GM04504 (cell line): Measurements from ENCODE around the gene KCNC1.
A peak's percentile ranks its signal among the peaks of the same experiment; 100 is the strongest.

Source experiments
- DNase-seq: peaks from one replicate; pipeline ENCODE4 v3.0.0-alpha.2; 2012; ENCODE audit warnings: low read depth

KCNC1 gene

GRCh38 chr11:17774232-17775034, 39.9 kb downstream of the KCNC1 start:
- DNase-seq, result no peak

GRCh38 chr11:17775035-17775348, 40.4 kb downstream of the KCNC1 start:
- DNase-seq, result no peak

DNA sequence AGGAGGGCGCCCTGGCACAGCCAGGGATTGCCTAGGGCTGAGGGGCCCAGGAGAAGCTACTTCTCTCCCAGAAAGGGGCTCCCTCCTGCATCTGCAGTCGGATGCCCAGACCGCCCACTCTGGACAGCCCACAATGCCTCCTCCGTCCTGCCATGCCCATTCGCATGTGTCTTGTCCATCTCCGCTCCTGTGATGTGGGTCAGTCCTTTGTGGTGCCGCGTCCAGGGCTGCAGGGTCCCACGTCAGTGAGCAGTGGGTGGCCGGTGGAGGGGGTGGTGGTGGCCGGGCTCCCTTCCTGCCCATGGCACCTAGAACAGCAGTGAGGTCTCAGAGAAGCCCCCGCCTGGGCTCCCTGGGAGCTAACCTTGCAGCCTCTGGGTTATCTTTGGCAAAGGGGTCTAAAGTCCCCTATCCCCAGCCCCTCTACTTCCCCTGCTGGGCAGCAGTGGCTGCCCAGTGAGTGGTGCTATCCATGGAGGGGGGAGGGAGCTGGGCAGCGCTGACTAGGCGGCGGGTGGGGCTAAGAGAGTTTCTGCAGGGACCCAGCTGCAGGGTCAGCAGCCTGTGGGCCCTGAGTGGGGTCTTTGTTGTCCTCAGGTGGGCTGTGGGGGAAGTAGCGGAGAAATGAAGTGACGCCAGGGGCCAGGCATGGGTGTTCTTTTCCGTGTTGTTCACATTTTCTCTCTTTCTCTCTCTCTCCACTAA, 41.1 kb downstream of the KCNC1 start:
- no peak for DNase-seq

- no peak for DNase-seq
These were observed 41.8 kb downstream of the KCNC1 start for GRCh38 chr11:17776212-17776875.

DNA sequence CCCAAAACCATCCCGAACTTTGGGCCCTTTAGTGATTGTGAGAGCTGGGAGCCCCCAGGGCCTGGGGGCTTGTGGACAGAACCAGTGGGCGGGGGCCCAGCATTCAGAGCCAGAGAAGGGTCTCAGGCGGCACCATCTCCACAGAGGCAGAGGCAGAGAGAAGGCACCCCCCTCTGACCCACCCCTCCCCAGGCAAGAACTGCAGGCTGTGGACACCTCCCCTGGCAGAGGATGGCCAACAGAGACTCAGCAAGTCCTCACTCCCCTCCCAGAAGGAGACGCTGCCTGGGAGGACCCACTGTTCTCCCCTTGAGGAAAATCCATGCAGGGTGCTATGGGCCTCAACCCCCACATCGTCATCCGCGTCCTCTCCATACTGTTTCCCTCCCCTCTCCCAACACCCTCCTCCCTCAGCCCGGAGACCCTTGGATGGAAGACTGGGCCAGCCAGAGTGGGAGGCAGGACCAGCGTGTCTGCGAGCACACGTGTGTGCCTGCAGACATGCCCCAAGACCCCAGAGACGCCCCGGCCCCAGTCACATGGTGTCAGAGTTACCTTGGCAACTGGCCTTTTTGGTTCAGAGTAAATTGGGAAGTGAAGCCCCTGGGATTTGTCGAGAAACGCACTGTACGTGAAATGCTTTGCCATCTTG, 42.6 kb downstream of the KCNC1 start:
- DNase-seq, result no peak

DNA sequence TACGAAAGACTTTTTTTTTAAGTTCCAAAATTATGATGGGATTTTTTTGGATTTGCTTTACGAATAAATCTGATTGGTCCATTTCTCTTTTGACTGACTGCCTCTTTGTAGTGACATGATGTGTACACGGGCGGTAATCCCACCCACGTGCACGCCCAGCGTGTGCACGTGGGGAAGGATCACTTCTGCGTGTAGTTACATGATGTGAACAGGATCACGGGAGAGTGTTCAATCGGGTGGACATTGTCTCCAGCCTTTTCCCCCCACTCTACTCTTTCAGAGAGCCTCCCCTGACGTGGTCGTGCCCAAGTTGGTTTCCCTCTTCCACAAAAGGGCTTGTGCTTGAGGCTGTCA, 43.1 kb downstream of the KCNC1 start:
- DNase-seq, result no peak

DNA sequence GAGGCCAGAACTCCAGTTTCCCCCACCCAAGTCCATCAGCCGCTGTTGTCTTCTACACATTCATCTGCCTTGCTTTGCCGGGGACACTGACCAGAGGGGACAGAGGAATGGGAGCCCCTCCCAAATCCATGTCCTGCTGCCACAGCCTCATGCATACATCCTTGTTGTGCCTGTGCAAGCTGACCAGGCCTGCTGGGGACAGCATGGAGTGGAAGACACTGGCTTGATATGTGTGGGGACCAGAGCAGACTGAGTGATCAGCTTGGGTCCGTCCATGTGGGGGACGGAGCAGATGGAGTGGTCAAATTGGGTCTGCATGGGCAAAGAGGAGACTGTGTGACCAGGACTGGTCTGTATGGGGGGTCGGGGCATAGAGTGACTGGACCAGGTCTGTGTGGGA, 43.8 kb downstream of the KCNC1 start:
- no peak for DNase-seq

DNA sequence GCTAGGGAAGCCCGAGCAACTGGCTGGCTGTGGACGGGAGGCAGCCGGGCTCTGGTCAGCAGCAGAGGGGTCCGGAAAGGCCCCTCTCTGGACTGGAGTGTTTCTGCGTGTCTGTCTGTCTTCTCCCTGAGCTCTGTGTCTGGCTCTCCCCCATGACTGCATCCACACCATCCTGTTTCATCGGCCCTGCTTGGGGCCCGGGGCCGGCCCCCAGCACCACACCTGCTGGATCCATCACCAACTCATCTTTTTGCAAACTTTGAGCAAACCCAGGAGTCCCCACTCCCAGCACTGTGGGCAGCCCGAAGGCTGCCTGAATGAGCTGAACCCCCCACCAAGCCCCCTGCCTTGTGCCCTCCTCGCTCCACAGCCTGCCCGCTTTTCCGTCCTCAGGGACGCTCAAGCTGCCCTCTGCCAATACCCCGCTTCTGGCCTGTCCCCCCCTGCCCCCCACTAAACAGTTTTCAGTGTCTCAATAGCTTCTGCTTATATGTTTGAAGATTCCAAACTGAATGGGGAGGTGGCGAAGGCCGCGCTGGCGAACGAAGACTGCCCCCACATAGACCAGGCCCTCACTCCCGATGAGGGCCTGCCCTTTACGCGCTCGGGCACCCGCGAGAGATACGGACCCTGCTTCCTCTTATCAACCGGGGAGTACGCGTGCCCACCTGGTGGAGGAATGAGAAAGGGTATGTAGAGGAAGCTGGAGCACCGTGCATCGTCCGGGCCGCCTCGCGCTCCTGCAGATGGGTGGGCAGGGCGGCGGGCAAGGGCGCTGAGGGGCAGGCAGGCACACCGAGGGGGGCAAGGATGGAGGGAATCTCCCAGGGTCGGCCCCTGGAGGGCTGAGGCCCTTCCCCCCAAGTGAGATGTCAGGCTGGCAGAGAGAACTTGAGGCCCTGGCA, 44.6 kb downstream of the KCNC1 start:
- DNase-seq, result no peak

DNA sequence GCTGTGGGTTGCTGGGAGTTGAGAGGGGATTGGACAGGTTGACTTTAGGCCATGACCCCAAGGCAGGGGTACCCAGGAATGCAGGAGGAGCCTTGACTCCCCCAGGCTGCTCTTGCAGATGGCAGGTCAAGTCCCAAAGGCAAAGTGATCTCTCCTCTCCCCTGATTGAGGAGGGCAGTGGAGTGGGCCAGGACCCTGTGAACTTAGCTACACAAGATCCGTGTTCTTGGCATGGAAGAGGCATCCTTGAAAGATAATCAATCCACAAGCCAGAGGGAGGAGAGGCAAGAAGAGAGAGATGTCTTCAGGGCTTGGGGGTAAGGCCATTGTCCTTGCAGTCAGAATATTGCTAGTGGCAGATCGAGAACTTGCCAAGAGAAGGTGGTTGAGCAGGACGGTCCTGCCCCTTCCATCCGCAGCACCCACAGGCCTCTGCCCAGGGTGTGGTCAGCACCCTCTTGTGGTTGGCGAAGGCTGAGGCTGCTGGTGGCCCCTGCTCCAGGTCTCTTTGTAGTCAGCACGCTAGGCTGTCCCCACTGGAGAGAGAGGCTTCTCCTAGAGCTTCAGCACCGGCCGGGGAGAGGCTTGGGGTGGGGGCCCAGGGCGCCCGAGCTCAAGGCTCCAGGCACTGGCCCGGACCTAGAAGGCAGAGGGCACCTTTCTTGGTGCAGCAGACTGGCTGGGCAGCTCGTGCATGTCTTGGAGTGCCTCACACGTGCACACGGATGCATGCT, 45.4 kb downstream of the KCNC1 start:
- DNase-seq, result no peak

DNA sequence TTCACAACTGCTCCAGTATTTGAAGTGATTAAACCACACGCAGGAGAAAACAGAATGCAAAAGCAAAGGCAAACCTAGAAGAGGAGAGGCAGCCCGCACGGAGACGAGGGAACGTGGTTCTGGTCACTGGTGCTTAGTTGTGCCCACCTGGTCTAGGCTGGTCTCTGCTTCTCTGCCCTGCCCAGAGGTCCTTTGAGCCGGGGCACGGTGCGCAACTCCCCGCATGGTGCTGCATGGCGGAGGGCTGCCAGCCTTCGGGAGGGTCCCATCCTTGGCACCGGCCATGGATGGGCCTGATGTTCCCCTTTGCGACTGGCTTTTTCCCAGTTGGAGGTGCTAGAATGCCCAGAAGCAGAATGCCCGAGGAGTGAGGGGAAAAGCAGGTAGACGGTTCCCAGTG, 46.1 kb downstream of the KCNC1 start:
- no peak for DNase-seq

GRCh38 chr11:17781221-17781620, 46.6 kb downstream of the KCNC1 start:
- DNase-seq, result no peak

DNA sequence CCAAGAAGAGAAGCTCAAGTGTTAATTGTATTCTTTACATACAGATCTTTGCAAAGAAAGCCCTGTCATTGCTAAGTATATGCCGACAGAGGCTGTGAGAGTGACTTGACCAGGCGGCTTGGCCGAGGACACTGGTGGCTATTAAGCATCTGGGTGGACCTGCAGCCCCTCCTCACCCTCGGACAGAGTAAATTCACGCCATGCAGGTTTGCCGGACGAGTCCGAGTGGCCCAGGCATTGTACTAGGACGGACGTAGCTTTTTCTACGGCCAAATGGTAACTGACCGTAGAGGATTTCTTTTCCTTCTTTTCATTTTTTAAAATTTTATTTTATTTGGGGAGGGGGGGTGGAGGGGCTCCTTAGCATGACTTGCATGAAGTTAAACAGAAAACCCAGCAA, 47.0 kb downstream of the KCNC1 start:
- DNase-seq, result no peak

DNA sequence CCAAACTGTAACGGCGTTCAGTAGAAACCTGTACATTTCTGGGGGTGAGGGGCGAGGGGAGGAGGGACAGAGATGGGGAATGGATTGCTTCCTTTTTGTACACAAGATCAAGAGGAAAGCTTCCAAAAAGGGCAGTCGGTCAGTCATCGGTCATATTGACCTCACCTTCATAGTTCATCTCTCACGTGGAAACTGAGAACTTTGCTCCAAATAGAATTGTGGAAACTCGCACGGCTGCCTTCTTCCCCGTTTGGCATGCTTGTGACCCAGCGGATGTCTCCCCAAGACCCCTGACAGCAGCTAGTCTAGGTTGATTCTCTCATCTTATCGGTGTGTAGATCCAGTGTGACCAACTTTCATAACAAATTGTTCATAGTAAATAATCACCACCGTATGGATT, 47.6 kb downstream of the KCNC1 start:
- DNase-seq, result no peak

DNA sequence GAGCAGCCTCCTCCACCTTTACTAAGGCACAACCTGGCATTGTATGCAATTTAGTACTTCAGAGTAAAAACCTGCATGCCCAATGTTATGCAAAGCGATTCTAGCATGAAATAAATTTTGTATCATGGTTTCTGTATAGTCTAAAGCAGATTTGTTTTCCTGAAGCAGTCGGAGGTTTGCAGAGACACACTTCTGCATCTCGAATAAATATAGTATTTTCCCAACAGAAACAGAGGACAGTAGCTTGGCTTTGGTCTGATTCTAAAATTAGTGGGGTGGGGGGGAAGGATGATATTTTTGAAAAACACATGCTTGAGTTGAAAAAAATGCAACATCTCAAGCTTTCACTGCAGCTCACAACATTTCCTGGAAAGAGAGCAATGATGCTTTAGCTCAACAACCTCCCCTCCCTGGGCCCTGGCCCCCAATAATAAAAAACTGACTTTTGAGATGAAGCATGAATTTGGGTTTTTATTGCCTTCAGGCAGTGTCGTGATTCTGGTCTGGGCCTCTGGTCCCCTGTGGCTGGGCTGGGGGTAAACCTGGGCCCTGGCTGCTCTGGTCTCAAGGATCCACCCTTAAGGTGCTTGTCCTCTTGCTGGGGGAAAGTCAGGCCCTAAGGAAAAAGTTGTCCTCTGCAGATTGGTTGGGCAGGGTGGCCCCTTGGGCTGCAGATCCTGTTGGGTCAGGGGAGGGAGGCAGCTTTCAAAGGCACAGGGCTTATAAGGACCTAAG, 48.2 kb downstream of the KCNC1 start:
- DNase-seq, result no peak

DNA sequence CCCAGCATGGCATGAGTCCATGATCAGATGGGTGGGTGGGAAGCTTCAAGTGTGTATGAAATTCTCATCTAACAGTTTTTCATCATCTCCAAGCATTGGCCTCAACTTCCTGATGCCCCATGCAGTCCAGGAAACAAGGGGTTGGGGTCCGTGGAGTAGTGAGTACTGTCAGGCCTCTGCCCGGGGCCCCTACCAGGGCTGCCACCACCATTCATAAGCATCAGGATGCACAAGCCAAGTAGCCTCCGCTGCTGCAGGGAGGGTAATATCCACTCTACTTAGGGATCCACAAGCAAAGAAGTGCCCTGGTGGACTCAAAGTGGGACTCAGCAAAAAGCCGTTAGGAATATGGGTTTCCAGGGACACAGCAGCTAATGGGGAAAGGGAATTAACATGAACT, 49.3 kb downstream of the KCNC1 start:
- DNase-seq, result no peak

DNA sequence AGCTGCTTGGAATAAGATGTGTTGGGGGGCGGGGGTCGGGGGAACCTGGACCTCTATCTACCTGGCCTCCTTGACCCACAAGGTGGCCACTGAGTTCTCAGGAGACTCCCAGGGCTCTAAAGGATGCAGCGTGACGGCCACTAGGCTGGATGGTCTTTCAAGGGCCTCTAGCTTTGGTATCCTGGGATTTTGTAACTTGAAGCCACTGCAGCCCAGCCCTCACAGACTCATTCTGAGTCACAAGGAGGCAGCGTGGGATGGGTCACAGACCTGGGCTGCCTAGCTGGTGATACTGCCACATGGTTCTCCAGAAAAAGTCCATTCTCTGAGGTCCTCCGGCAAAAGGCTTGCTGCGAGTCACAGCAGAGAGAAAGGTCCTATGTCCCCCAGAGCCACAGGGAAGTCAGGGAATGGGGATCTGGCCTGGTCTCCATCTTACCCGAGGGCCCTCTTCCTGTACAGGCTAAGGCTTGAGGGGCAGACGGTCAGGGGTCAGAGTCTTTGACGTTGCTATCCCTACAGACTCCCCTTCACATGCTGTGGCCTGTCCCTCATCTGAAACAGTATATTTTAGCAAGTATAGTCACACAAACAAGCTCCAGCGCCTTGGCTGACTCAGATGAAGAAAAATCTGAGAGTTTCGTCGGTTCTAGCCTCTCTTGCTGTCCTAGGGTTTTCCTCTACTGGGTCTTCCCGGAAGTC, 52.4 kb downstream of the KCNC1 start:
- DNase-seq, result peak; percentile 40

GRCh38 chr11:17788084-17788483, 53.5 kb downstream of the KCNC1 start:
- no peak for DNase-seq

- DNase-seq, result no peak
These were observed 55.9 kb downstream of the KCNC1 start for GRCh38 chr11:17790453-17790852.

DNA sequence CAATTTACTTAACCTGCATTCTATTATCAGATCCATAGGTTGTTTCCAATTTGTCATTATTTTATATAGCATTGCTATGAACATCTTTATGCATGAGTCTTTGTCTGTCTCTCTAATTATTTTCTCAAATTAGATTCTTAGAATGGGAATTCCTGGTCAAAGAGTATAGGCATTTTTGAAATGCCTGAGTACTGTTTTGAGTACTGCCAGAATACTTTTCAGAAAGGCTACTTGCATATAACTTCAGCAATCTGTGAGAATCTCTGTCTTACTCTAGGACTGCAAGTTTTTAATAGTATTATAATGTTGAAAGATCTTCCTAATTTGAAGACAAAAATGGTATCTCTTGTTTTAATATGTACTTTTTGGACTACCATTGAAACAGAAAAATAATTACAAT, 56.6 kb downstream of the KCNC1 start:
- no peak for DNase-seq

DNA sequence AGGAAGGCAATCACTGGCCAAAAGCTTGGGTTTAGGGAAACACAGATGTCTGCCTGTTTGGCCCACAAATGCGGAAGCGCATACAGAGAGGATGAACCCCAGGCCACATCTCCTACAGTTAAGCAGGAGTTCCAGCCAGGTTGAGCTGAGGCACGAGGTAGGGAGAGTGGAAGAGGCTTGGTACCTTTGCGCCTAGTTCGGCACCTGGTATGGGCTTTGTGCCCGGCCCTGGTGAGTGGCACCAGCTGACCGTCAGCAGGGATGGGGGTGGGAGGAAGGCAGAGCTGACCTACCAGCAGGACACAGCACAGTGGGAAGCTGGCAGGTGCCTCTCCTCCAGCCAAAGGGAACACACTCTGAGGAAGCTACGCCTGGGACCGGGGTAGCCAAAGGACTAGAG, 57.6 kb downstream of the KCNC1 start:
- no peak for DNase-seq
